Activated CD4-positive, alpha-beta T cell treated with anti-CD3 and anti-CD28 coated beads for 36 hours (primary cell): ENCODE measurements around the gene SPG11. TPM values are rescaled to one million over a fixed set of nuclear protein-coding genes. Genes with fewer than 3 reads are reported as not detected.

Experiments
- total RNA-seq, 2 experiments: library from RNA; stranded (reverse); gene quantifications; one replicate each; pipeline ENCODE4 v1.2.3, GENCODE V29; 2021

The SPG11 gene
- total RNA-seq, 2 experiments from 2014 or later: 76.2 to 88.7 TPM

Other genes with a start within 250 kb of the SPG11 start
- 100 to 1,000 TPM in 1 of 2 experiments, 10 to 100 TPM in 1; 80.7 to 107 TPM for gene CTDSPL2, start 236.0 kb downstream of the SPG11 start, total RNA-seq
- gene EIF3J, start 126.5 kb downstream of the SPG11 start, total RNA-seq: 100 to 1,000 TPM; 106 to 143 TPM
- 10 to 100 TPM; 11.2 to 14.1 TPM for gene PATL2, start 47.7 kb upstream of the SPG11 start, total RNA-seq
- gene B2M, start 47.9 kb upstream of the SPG11 start, total RNA-seq: 1,000 to 10,000 TPM; 5,181 to 7,416 TPM
- gene TRIM69, start 72.9 kb upstream of the SPG11 start, total RNA-seq: 10 to 100 TPM; 65.8 to 67.9 TPM